Trophoblast cell (in vitro differentiated cells and primary cell): ENCODE results near the gene STARD13.

Source experiments
- DNase-seq, 2 donors: peaks; one replicate each; pipeline ENCODE4 v3.0.0-alpha.2; 2016
- H2AFZ ChIP-seq: 2 replicates; pipeline ENCODE4 v1.6.1; 2013; ENCODE audit warnings: low read length, moderate library complexity, mild to moderate bottlenecking; ENCODE audit not compliant: insufficient read depth, poor library complexity
- H2AK5ac ChIP-seq: 2 replicates; pipeline ENCODE4 v1.6.1; 2013; ENCODE audit warnings: mild to moderate bottlenecking, low read length
- H2BK120ac ChIP-seq: 2 replicates; pipeline ENCODE4 v1.6.1; 2013; ENCODE audit warnings: low read length, mild to moderate bottlenecking, moderate library complexity; ENCODE audit not compliant: insufficient read depth, poor library complexity
- H2BK12ac ChIP-seq: 2 replicates; pipeline ENCODE4 v1.6.1; 2013; ENCODE audit warnings: mild to moderate bottlenecking, low read length, moderate library complexity
- H2BK5ac ChIP-seq: 2 replicates; pipeline ENCODE4 v1.6.1; 2013; ENCODE audit warnings: low read length, low read depth, moderate library complexity, mild to moderate bottlenecking; ENCODE audit not compliant: poor library complexity
- H3K14ac ChIP-seq: 2 replicates; pipeline ENCODE4 v1.6.1; 2013; ENCODE audit warnings: mild to moderate bottlenecking, low read length
- H3K18ac ChIP-seq: 2 replicates; pipeline ENCODE4 v1.6.1; 2013; ENCODE audit warnings: mild to moderate bottlenecking, low read length
- H3K23ac ChIP-seq: 2 replicates; pipeline ENCODE4 v1.6.1; 2013; ENCODE audit warnings: low read length
- H3K27ac ChIP-seq: 2 replicates; pipeline ENCODE4 v1.5.1; 2013; ENCODE audit warnings: low read depth, mild to moderate bottlenecking, inconsistent platforms, low read length, moderate library complexity
- H3K27me3 ChIP-seq: 2 replicates; pipeline ENCODE4 v1.6.1; 2013; ENCODE audit warnings: inconsistent platforms, mild to moderate bottlenecking, low read length, moderate library complexity; ENCODE audit not compliant: insufficient read depth
- H3K36me3 ChIP-seq, 2 experiments: 1 replicate in 1 of 2; 2 replicates in 1 of 2; pipeline ENCODE4 v1.6.1; 2013; ENCODE audit warnings: low read length in 2 of 2, mild to moderate bottlenecking in 2 of 2, moderate library complexity in 1 of 2; ENCODE audit not compliant: insufficient read depth in 2 of 2, control insufficient read depth in 1 of 2
- H3K4ac ChIP-seq: 2 replicates; pipeline ENCODE4 v1.6.1; 2013; ENCODE audit warnings: low read depth, mild to moderate bottlenecking, low read length, moderate library complexity
- H3K4me1 ChIP-seq, 2 experiments: 1 replicate in 1 of 2; 2 replicates in 1 of 2; pipeline ENCODE4 v1.6.1; 2013; ENCODE audit warnings: low read length in 2 of 2, mild to moderate bottlenecking in 2 of 2, moderate library complexity in 1 of 2; ENCODE audit not compliant: insufficient read depth in 2 of 2, control insufficient read depth in 1 of 2
- H3K4me2 ChIP-seq: 2 replicates; pipeline ENCODE4 v1.6.1; 2013; ENCODE audit warnings: inconsistent platforms, mild to moderate bottlenecking, low read length, moderate library complexity
- H3K4me3 ChIP-seq: 2 replicates; pipeline ENCODE4 v1.5.1; 2013; ENCODE audit warnings: mild to moderate bottlenecking, low read depth, low read length, inconsistent platforms
- H3K79me1 ChIP-seq: one replicate; pipeline ENCODE4 v1.6.1; 2013; ENCODE audit warnings: low read length
- H3K79me2 ChIP-seq: 2 replicates; pipeline ENCODE4 v1.6.1; 2013; ENCODE audit warnings: low read length, mild to moderate bottlenecking; ENCODE audit not compliant: control insufficient read depth, insufficient read depth, poor library complexity
- H3K9ac ChIP-seq: 2 replicates; pipeline ENCODE4 v1.6.1; 2013; ENCODE audit warnings: mild to moderate bottlenecking, low read length
- H3K9me3 ChIP-seq: 2 replicates; pipeline ENCODE4 v1.6.1; 2013; ENCODE audit warnings: low read depth, mild to moderate bottlenecking, control low read depth, inconsistent platforms, low read length; ENCODE audit not compliant: insufficient read depth
- H4K12ac ChIP-seq: 2 replicates; pipeline ENCODE4 v1.6.1; 2013; ENCODE audit warnings: low read depth, mild to moderate bottlenecking, low read length, moderate library complexity
- H4K8ac ChIP-seq: 2 replicates; pipeline ENCODE4 v1.6.1; 2013; ENCODE audit warnings: low read depth, mild to moderate bottlenecking, low read length, moderate library complexity
- H4K91ac ChIP-seq: one replicate; pipeline ENCODE4 v1.6.1; 2013; ENCODE audit warnings: low read depth, mild to moderate bottlenecking, low read length, moderate library complexity
- WGBS: extraction: QIAGEN DNeasy Blood & Tissue Kit; methylation state at CpG from one replicate; pipeline ENCODE4 v1.1.7; 2013; ENCODE audit warnings: missing lambda C conversion rate; ENCODE audit not compliant: insufficient read length, insufficient coverage; ENCODE audit errors: extremely low coverage; 5-methylcytosine and 5-hydroxymethylcytosine counted together

Gene STARD13

DNA sequence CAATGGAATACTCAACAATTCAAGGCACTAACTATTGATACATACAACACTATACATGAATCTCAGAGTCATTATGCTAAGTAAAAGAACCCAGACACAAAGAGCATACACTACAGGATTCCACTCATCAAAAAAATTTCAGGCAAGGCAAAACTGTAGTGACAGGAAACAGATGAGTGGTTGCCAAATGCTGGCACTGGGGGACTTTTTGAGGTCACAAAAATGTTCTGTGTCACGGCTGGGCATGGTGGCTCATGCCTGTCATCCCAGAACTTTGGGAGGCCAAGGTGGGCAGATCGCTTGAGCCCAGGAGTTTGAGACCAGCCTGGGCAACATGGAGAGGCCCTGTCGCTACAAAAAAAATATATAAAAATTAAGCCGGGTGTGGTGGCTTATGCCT, 139.9 kb downstream of the STARD13 start:
- WGBS, result no CpG with 5 or more reads among the region's 4 CpGs
- Histone ChIP-seq H4K91ac (no peak overlapping the region), H3K14ac (no peak overlapping the region), H2BK12ac (no peak overlapping the region), H3K27me3 (no peaks in the 10 kb centered on the region), H3K79me2 (no peaks in the 10 kb centered on the region), H2BK5ac (no peak overlapping the region), H3K4me3 (no peak overlapping the region), H2AFZ (no peak overlapping the region), H3K4me1 (no peaks in the 10 kb centered on the region), H3K36me3 (no peaks in the 10 kb centered on the region), H3K23ac (no peak overlapping the region), H3K9me3 (no peaks in the 10 kb centered on the region), H3K4ac (no peak overlapping the region), H3K79me1 (no peaks in the 10 kb centered on the region), H3K4me2 (no peak overlapping the region), H2AK5ac (no peak overlapping the region), H4K8ac (no peak overlapping the region), H2BK120ac (no peak overlapping the region), H3K27ac (no peak overlapping the region), H3K18ac (no peak overlapping the region), H4K12ac (no peak overlapping the region), H3K9ac (no peak overlapping the region)
- no peak for DNase-seq

DNA sequence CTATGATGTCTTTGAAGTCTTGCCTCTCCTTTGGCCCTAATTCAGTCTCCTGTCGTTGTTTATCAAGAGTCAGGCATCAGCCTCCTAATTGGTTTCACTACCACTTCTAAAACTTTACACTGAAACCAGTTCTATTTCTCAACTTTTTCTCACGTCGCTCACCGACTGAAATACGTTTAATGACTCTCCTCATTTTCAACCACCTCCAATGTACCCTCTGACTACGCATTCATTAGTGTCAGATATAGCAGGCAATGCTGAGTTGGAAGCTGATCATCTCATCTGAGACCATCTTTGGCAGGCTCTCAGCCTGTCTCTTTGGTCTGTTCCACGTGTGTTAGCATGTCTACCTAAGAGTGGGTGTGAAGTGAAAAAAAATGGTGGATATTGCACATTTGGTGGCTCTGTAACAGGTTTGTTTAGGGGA, 141.2 kb downstream of the STARD13 start:
- no peak overlapping the region for H2BK12ac ChIP-seq
- WGBS, result 100% methylated on average over 4 of the region's 7 CpGs

DNA sequence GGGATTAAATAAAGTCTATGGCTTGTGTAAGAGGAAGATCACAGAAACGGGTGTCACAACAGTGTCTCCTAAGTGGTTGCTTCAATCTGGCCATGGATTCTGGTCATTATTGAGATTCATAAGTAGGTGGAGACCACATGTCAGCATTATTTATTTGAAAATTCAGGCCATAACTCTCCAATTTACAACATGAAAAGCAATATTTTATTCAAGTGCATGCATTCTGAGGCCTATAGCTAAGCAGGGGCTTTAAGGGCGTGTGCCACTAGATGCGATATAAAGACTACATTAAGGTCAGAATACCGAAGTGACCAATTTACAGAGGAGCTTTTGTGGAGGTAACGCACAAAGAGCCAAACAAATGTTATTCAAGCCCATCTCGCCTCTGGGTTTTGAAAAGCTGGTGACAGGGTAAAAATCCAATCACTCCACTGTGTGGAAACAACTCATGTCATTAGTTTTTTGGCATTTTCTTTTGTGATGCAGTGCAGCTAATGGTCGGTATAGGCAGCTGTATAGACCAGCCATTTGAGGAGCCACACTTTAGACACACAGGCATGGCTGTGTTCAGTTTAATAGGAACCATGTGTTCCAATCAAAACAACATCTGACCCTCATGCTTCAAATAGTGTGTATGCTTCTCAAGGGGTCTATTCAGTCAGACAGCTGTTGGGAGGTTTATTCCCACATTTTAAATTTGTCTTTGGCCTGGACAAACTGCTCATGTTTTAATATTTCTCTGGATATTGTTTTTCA, 145.6 kb downstream of the STARD13 start:
- WGBS, result no CpG with 5 or more reads among the region's 7 CpGs
- no peaks in the 10 kb centered on the region for H3K79me1 ChIP-seq
- no peak overlapping the region for H3K9ac ChIP-seq
- H2AK5ac ChIP-seq, result no peak overlapping the region
- no peak overlapping the region for H3K23ac ChIP-seq
- no peak overlapping the region for H3K4me2 ChIP-seq
- no peak for DNase-seq
- no peak overlapping the region for H3K4ac ChIP-seq
- H4K8ac ChIP-seq, result no peak overlapping the region
- H2BK120ac ChIP-seq, result no peak overlapping the region
- H3K36me3 ChIP-seq, result no peaks in the 10 kb centered on the region
- H3K27ac ChIP-seq, result no peak overlapping the region
- H3K4me1 ChIP-seq, result no peaks in the 10 kb centered on the region
- no peaks in the 10 kb centered on the region for H3K9me3 ChIP-seq
- H3K4me3 ChIP-seq, result no peak overlapping the region
- no peak overlapping the region for H3K14ac ChIP-seq
- no peaks in the 10 kb centered on the region for H3K27me3 ChIP-seq
- H4K12ac ChIP-seq, result no peak overlapping the region
- no peak overlapping the region for H2AFZ ChIP-seq
- H4K91ac ChIP-seq, result no peak overlapping the region
- H2BK12ac ChIP-seq, result no peak overlapping the region
- H3K79me2 ChIP-seq, result no peaks in the 10 kb centered on the region
- no peak overlapping the region for H2BK5ac ChIP-seq
- H3K18ac ChIP-seq, result no peak overlapping the region

More for the DNA sequence above, 141.2 kb downstream of the STARD13 start:
- no peak overlapping the region for H3K4me3 ChIP-seq
- no peak overlapping the region for H2AFZ ChIP-seq
- no peak overlapping the region for H2BK120ac ChIP-seq
- H2AK5ac ChIP-seq, result no peak overlapping the region
- no peaks in the 10 kb centered on the region for H3K79me2 ChIP-seq
- no peak overlapping the region for H3K9ac ChIP-seq
- H3K4ac ChIP-seq, result no peak overlapping the region
- H3K18ac ChIP-seq, result no peak overlapping the region
- no peak overlapping the region for H3K27ac ChIP-seq
- H3K9me3 ChIP-seq, result no peaks in the 10 kb centered on the region
- H3K14ac ChIP-seq, result no peak overlapping the region
- no peaks in the 10 kb centered on the region for H3K27me3 ChIP-seq
- H2BK5ac ChIP-seq, result no peak overlapping the region
- no peaks in the 10 kb centered on the region for H3K79me1 ChIP-seq
- no peak overlapping the region for H3K4me2 ChIP-seq
- H3K23ac ChIP-seq, result no peak overlapping the region
- H3K4me1 ChIP-seq, result no peaks in the 10 kb centered on the region
- H4K91ac ChIP-seq, result no peak overlapping the region
- H3K36me3 ChIP-seq, result no peaks in the 10 kb centered on the region
- H4K8ac ChIP-seq, result no peak overlapping the region
- no peak overlapping the region for H4K12ac ChIP-seq
- DNase-seq, result no peak

DNA sequence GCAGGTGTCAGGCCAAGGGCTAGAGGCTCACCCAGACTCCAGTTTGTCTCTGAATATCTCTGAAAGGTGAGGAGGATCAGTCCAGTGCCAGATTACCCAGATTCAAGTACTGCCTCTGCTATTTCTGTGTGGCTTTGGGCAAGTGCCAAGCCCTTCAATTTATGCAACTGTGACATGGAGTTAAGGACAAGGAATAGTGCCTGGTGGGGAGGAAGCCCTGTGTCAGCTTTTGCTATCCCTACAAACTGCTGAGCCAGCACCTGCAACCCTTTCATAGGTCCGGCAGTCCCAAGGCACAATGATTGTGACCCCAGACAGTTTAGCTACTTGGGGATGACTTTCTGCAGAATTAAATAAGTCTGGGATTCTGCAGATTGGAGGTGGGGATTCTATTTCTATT, 146.4 kb downstream of the STARD13 start:
- Histone ChIP-seq H2AK5ac (no peak overlapping the region), H3K23ac (no peak overlapping the region), H3K4me3 (no peak overlapping the region), H4K12ac (no peak overlapping the region), H4K8ac (no peak overlapping the region), H3K27ac (no peak overlapping the region), H3K79me2 (no peaks in the 10 kb centered on the region), H2BK5ac (no peak overlapping the region), H2AFZ (no peak overlapping the region), H3K4me2 (no peak overlapping the region), H2BK12ac (no peak overlapping the region), H3K79me1 (no peaks in the 10 kb centered on the region), H3K4me1 (no peaks in the 10 kb centered on the region), H3K4ac (no peak overlapping the region), H3K9me3 (no peaks in the 10 kb centered on the region), H3K27me3 (no peaks in the 10 kb centered on the region), H3K9ac (no peak overlapping the region), H4K91ac (no peak overlapping the region), H3K18ac (no peak overlapping the region), H3K36me3 (no peaks in the 10 kb centered on the region), H3K14ac (no peak overlapping the region), H2BK120ac (no peak overlapping the region)
- WGBS, result no CpG with 5 or more reads among the region's 1 CpG
- DNase-seq, result no peak
